ENCODE data around the gene FAM124B.

FAM124B gene

GRCh38 chr2:224429441-224429810 is 27.5 kb upstream of the FAM124B start:
- H3K4me1 ChIP-seq (ENCODE audit: insufficient read depth, low read length, poor library complexity, severe bottlenecking) = peaks cover 23% of the 10 kb centered on the region
- no peak for TF ChIP-seq EZH2phosphoT487 (IDR thresholded peaks at IDR 0.05; ENCODE audit: borderline replicate concordance)
- TF ChIP-seq CTCF (conservative IDR thresholded peaks at IDR 0.05; ENCODE audit: low read length) = no peak
- H3K9me3 ChIP-seq (ENCODE audit: insufficient read depth, low read depth, low read length) = no peaks in the 10 kb centered on the region; the same call in 1 of the 2 replicates
- no peak overlapping the region for H2AFZ ChIP-seq (ENCODE audit: low read length)
- H3K4me2 ChIP-seq (ENCODE audit: low read depth, low read length, poor library complexity, severe bottlenecking) = peak overlapping the region; percentile 48
- H3K36me3 ChIP-seq (ENCODE audit: insufficient read depth, low read length) = no peaks in the 10 kb centered on the region
- no peaks in the 10 kb centered on the region for H3F3A ChIP-seq (ENCODE audit: low read depth)
- no peaks in the 10 kb centered on the region for H3K27me3 ChIP-seq (ENCODE audit: insufficient read depth, low read length, poor library complexity, severe bottlenecking)
- no peaks in the 10 kb centered on the region for H3K9me2 ChIP-seq (replicated peaks; ENCODE audit: low read depth, low read length)
- H4K20me1 ChIP-seq (ENCODE audit: insufficient read depth, low read length, poor library complexity, severe bottlenecking) = no peaks in the 10 kb centered on the region
- H3K9ac ChIP-seq (ENCODE audit: low read depth, low read length, poor library complexity, severe bottlenecking) = no peak overlapping the region
- no peaks in the 10 kb centered on the region for H3K79me2 ChIP-seq (ENCODE audit: insufficient read depth, low read length)
- peak overlapping the region; percentile 35 for H3K4me3 ChIP-seq (ENCODE audit: low read length, poor library complexity, severe bottlenecking)

GRCh38 chr2:224428787-224429440 is 27.0 kb upstream of the FAM124B start:
- Histone ChIP-seq H3K9me2 (replicated peaks; ENCODE audit: low read depth, low read length) (no peaks in the 10 kb centered on the region), H3K9ac (ENCODE audit: low read depth, low read length, poor library complexity, severe bottlenecking) (no peak overlapping the region), H3K4me3 (ENCODE audit: low read length, poor library complexity, severe bottlenecking) (peak overlapping the region; percentile 11), H3K4me2 (ENCODE audit: low read depth, low read length, poor library complexity, severe bottlenecking) (peak overlapping the region; percentile 48), H3K36me3 (ENCODE audit: insufficient read depth, low read length) (no peaks in the 10 kb centered on the region), H3F3A (ENCODE audit: low read depth) (no peaks in the 10 kb centered on the region), H3K79me2 (ENCODE audit: insufficient read depth, low read length) (no peaks in the 10 kb centered on the region), H3K4me1 (ENCODE audit: insufficient read depth, low read length, poor library complexity, severe bottlenecking) (peaks cover 19% of the 10 kb centered on the region), H3K27me3 (ENCODE audit: insufficient read depth, low read length, poor library complexity, severe bottlenecking) (no peaks in the 10 kb centered on the region), H4K20me1 (ENCODE audit: insufficient read depth, low read length, poor library complexity, severe bottlenecking) (no peaks in the 10 kb centered on the region), H3K9me3 (ENCODE audit: insufficient read depth, low read depth, low read length) (no peaks in the 10 kb centered on the region; the same call in 1 of the 2 replicates), H2AFZ (ENCODE audit: low read length) (no peak overlapping the region)
- TF ChIP-seq CTCF (conservative IDR thresholded peaks at IDR 0.05; ENCODE audit: low read length) (0 out of 2 replicates have a peak, but pooled peaks have one; percentile 14), EZH2phosphoT487 (IDR thresholded peaks at IDR 0.05; ENCODE audit: borderline replicate concordance) (no peak)

GRCh38 chr2:224427471-224427870 is 25.6 kb upstream of the FAM124B start:
- H3K27me3 ChIP-seq (ENCODE audit: insufficient read depth, low read length, poor library complexity, severe bottlenecking) = no peaks in the 10 kb centered on the region
- no peaks in the 10 kb centered on the region for H3K79me2 ChIP-seq (ENCODE audit: insufficient read depth, low read length)
- H3F3A ChIP-seq (ENCODE audit: low read depth) = no peaks in the 10 kb centered on the region
- H4K20me1 ChIP-seq (ENCODE audit: insufficient read depth, low read length, poor library complexity, severe bottlenecking) = no peaks in the 10 kb centered on the region
- H3K4me2 ChIP-seq (ENCODE audit: low read depth, low read length, poor library complexity, severe bottlenecking) = no peak overlapping the region
- TF ChIP-seq CTCF (conservative IDR thresholded peaks at IDR 0.05; ENCODE audit: low read length) = no peak
- no peak for TF ChIP-seq EZH2phosphoT487 (IDR thresholded peaks at IDR 0.05; ENCODE audit: borderline replicate concordance)
- H3K36me3 ChIP-seq (ENCODE audit: insufficient read depth, low read length) = no peaks in the 10 kb centered on the region
- H3K4me3 ChIP-seq (ENCODE audit: low read length, poor library complexity, severe bottlenecking) = no peak overlapping the region
- H2AFZ ChIP-seq (ENCODE audit: low read length) = no peak overlapping the region
- H3K9me2 ChIP-seq (replicated peaks; ENCODE audit: low read depth, low read length) = no peaks in the 10 kb centered on the region
- H3K9ac ChIP-seq (ENCODE audit: low read depth, low read length, poor library complexity, severe bottlenecking) = no peak overlapping the region
- H3K4me1 ChIP-seq (ENCODE audit: insufficient read depth, low read length, poor library complexity, severe bottlenecking) = peaks cover 19% of the 10 kb centered on the region
- no peaks in the 10 kb centered on the region; the same call in 1 of the 2 replicates for H3K9me3 ChIP-seq (ENCODE audit: insufficient read depth, low read depth, low read length)
